KBM-7 (cell line): Measurements from ENCODE around the gene SKI.

ENCODE experiments used
- DNase-seq: peaks from one replicate; pipeline ENCODE4 v3.0.0-alpha.2; 2015
- in situ Hi-C: fragments of 300-500 bp; cut with MboI; formaldehyde crosslinking; loops from 2 replicates; pipeline ENCODE4 v1.14.3; 2020; ENCODE audit warnings: low sequenced_read_pairs, low pct_unique_long_range_greater_than_20kb, mixed read lengths

SKI gene

DNA sequence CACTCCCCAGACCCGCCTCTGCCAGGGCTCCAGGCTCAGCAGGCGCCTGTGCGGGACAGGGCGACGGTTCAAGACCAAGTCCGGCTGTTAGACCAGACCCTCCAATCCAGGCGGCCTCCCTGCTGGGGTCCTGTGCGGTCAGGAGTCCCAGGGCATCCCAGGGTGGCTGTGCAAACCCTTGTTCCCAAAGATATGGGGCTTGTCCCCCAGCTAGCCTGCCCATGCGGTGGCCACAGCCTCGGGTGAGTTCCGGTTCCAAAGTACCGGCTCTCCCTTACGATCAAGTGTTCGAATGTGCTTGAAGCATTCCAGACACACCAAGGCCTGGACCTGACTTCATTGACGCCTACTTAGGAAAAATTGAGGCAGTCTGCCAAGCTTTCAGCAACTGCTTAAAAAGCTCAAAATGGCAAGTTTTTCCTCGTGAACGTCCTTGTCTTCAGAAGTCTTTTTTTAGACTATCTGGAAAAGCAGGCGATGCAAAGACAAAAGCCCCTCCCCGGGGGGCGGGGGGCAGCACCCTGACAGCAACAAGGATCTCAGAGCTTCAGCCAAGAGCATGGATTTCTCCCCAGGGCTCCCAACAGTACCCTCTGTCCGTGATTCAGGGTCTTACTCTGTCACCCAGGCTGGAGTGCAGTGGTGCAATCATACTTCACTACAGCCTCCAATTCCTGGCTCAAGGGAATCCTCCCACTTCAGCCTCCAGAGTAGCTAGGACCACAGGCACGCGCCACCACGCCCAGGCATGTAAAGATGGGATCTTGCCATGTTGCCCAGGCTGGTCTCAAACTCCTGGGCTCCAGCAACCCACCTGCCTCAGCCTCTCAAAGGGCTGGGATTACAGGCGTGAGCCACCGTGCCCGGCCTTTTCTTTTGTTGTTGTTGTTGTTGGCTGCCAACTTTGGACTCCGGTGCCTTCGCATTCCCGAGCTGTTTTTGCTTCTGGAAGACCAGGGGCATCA, 35.8 kb upstream of the SKI start:
- DNase-seq: no peak
- in situ Hi-C loops: loop anchor here (10.0 to 25.0 kb wide), 2 partner anchors 182 to 595 kb away; no protein-coding TSS in a partner anchor

DNA sequence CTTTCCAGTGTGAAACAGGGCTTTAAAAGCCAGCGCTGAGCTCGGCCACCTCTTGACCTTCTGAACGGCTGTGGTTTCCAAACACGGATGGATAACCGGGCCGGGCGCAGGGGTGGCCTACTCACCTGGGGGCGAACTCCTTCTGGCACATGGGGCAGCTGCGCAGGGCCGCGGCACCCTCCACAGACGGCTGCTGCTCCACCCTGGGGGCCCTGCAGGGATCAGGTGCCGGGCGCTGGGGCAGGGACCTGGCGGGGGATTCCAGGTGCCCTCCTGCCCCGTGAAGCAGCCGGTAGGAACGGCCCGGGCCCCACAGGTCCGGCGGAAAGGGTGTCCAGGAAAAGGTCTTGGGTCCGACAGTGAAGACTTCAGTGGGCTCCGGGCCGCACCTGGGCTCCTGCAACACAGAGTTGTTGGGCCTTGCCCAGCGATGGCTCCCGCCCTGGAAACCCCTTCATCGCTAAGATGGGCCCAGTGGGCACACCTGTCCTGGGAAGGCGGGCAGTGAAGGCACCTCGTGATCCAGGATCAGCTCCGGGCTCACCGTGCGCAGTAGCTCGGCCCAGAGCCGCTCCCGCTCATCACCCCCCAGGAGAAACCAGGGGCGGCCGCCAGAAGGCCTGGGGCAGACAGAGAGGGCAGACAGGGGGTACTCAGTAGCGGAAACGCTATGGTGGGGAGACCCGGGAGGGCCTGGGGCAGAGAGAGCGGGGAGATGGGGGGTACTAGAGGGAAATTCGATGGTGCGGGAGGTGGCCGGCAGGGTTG, 34.4 kb upstream of the SKI start:
- in situ Hi-C loops: loop anchor here (10.0 to 25.0 kb wide), 2 partner anchors 181 to 594 kb away; no protein-coding TSS in a partner anchor

DNA sequence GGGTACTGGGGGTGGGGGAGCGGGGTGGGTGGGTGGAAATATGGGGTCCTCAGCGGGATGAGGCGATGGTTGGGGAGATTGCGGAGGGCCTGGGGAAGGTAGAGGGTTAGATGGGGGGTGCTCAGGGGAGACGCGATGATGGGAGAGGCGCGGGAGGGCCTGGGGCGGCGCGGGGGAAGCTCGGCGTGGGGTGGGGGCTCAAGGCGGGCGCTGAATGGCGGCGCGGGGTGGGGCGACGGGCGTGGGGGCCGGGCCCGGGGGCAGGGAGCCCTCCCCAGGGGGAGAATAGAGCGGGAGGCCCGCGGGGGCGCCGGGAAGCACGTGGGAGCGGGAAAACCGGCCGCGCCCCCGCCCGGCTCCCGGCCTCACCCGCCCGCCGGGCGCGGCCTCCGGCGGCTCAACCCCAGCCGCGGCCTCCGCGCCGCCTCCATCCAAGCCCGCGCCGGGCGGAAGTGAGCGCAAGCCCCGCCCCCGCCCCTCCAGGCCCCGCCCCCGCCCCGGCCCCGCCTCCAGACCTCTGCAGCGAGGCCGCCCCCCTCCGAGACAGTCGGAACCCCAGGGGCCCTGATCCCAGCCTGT, 33.7 kb upstream of the SKI start, which contains the start of gene FAAP20:
TSS of gene FAAP20 (minus strand) at position 454 of the 579 bp plus-strand sequence. CDS start at position 431, 23 bp downstream.
- in situ Hi-C loops: loop anchor here (10.0 to 25.0 kb wide), 2 partner anchors 180 to 593 kb away; no protein-coding TSS in a partner anchor
- no peak for DNase-seq

More for the DNA sequence above, 34.4 kb upstream of the SKI start:
- DNase-seq: no peak

DNA sequence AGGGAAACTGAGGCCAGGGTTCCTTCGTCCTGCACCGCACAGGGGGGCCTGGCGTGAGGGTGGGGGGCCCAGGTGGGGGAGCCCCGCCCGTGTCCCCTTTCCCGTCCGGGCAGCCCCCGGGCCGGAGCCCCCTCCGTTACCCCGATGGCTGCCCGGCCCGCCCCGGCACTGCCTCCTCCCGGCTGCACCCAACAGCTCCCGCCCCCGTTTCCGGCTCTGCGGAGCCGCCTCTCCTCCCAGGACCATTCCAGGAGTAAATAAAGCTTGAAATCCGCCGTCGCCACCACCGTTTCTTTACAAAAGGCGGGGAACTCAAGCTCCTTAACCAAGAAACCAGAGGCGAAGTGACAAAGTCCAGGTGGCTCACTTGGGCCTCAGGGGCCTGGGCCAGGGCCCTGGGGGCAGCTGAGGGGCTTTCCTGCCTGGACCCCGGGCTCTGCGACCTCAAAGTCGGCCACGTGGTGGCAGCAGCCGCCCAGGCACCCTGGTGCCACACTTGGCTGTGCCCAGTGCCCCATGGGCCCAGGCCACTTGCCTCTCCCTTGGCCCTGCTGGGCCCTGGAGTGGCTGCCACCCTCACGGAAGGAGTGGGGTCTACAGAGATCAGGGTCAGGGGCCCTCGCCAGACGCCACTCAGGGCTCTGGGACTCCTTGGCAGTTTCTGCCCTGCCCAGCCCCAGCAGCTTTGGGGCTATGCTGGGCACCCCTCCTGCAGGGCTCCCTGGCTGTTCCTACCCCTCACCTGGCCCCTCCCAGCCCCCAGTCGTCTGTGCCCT, 33.0 kb upstream of the SKI start:
- in situ Hi-C loops: loop anchor here (10.0 to 25.0 kb wide), 2 partner anchors 180 to 592 kb away; no protein-coding TSS in a partner anchor
- peak; percentile 89 for DNase-seq

DNA sequence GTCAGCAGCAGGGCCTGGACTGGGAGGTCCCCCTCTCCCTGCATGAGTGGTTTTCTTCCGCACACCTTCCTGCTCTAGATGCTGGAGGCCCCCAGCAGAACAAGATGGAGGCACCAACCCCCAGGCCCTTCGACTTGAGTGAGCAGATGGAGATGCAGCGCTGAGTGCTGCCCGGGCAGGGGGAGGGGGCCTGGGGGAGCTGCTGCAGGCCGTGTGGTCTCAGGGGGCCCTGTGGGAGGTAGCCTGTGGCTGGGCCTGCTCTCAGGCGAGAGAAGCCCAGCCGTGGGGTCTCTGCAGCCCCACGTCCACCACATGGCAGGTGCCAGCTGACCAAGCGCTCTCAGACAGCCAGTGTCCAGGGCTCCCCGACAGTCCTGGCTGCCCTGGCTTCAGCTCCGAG, 32.3 kb upstream of the SKI start:
- in situ Hi-C loops: loop anchor here (10.0 to 25.0 kb wide), 2 partner anchors 179 to 592 kb away; no protein-coding TSS in a partner anchor
- no peak for DNase-seq

DNA sequence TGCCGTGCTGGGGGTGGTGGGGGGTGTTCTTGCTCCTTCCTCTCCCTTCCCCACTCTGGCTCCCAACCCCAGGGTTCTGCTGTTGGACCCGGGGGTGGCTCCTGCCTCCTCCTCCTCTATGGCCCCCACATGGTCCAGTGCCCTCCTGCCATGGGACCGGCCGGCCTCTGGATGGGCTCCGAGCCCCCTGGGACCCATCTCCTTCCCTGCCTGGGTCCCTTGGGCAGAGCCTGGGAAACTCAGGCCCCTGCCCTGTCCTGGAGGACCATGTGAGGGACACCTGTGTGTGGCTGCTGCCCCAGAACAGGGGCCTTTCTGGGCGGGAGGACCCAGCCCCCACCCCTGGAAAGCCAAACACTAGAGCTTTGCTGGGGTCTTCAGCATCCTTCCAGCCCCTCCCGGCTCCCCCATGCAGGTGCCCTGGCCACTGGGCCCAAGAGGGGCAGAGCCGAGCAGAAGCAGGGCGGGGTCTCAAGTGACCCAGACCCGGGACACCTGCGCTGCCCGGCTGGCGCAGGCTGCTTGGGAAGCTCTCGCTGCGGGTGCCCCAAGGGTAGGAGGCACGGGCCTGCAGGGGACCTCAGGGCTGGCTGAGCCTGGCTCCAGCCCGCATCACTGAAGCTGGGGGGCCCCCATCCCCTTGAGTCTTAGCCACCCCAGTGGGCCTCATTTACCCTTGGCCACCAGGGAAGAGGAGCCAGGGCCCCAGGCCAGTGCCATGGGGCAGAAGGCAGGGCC, 31.0 kb upstream of the SKI start:
- in situ Hi-C loops: loop anchor here (10.0 to 25.0 kb wide), 2 partner anchors 178 to 590 kb away; no protein-coding TSS in a partner anchor
- DNase-seq: no peak

DNA sequence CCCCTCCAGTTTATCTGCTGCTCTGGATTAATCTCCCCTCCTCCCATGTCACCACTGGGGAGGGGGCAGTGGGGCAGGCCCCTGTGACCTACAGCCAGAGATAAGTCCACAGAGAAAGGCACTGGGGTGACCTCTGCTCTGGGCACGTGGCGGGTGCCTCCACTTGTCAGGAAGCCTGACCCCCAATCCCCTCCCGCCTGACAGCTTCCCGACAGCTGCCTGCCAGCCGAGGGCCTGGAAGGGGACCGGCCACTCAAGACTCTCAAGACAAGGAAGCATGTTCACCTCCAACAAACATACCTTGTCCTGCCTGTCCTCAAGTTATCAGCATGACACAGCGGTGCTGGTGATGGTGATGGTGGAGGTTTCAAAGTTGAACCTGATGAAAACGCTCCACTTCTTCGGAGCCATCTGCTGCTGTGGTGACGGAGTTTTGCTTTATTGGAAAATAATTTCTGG, 30.4 kb upstream of the SKI start:
- no peak for DNase-seq
- in situ Hi-C loops: loop anchor here (10.0 to 25.0 kb wide), 2 partner anchors 177 to 590 kb away; no protein-coding TSS in a partner anchor

DNA sequence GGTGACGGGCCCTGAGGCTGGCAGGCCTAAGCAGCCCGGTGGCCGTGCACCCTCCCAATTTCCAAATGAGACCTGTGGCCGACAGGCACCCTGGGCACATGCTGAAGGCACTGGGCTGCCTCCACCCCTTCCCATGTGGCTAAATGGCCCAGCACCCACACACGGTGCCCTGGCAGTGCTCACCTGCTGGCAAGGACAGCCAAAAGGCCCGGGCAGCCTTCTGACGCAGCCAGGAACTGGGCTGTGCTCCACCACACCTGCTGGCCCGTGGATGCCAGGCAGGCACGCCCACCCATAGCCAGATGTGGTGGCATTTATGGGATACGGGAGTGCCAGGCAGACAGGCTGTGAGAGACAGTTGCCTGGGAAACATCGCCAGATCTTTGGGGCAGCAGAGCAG, 29.5 kb upstream of the SKI start:
- DNase-seq: no peak
- in situ Hi-C loops: loop anchor here (10.0 to 25.0 kb wide), 2 partner anchors 176 to 589 kb away; no protein-coding TSS in a partner anchor

DNA sequence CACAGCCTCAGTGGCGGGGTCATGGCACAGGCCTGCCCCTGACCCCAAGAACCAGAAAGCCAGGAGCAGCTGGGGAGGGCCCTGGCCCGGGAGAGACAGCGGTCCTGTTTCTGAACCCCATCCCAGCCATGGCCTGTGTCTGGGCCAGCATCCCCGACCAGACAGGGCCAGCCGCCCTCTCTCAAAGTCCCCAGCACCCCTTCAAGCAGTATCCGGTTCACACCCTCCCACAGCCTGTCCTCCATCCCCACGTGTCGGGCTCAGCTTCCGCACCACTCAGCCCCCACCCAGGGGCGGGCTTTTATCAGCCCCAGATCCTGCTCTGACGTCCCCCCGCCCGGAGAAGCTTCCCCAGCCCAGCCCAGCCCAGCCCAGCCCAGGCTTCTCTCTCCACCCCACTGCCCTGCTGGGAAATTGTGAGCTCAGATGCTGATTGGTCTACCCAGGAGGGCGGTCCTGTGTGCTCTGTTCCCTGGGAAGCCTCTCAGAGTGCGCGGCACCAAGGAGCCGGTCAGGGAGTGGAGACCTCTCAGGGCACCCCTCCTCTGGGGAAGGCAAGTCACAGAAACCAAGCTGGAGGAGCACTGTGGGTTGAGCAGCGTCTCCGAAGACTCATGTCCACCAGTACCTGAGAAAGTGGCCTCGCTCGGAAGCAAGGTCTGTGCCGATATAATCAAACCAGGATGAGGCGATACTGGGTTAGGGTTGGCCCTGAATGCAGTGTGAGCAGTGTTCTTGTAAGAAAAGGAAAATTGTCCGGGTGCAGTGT, 28.9 kb upstream of the SKI start:
- DNase-seq: no peak
- in situ Hi-C loops: loop anchor here (10.0 to 25.0 kb wide), 2 partner anchors 176 to 588 kb away; no protein-coding TSS in a partner anchor

DNA sequence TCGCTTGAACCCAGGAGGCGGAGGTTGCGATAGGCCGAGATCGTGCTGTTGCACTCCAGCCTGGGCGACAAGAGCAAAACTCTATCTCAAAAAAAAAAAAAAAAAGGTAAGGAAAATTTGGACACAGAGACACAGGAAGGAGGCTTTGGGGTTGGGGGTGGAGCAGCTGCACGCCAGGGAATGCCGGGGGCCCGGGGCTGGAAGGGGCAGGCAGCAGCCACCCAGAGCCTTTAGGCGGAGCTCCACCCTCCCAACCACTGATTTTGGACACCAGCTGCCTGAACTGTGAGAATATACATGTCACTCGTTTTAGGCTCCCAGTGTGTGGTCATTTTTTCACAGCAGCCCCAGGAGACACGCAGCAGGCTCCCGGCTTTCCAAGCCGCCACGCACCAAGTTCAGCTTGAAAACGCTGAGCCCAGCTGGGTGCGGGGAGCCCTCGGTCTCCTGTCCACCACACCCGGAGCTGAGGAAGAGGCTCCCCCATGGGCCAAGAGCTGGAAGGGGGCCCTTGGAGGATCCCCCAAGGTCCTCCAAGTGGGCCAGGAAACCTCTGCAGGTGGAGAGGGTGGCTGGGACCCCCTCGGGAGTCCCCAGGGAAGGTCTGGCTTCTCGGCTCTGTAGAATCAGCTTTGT, 27.7 kb upstream of the SKI start:
- in situ Hi-C loops: no loop called here
- no peak for DNase-seq

DNA sequence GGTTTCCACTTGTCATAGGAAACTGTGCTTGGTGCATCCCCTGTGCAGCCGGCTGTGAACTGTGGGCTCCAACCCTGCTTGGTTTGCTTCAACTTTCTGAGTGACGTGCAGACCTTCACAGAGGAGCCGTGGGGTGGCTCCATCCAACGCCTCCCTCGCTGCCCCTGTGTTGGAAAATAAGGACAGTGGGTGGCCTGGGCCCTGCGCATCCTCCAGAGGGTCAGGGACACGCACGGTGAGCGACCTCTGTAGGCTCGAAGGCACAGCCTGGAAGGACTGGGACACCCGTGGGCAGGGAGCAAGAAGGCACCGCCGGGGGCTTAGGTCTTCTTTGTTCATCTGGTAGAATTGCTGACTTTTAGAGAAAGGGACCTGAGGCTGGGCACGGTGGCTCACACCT, 27.1 kb upstream of the SKI start:
- in situ Hi-C loops: no loop called here
- DNase-seq: no peak

DNA sequence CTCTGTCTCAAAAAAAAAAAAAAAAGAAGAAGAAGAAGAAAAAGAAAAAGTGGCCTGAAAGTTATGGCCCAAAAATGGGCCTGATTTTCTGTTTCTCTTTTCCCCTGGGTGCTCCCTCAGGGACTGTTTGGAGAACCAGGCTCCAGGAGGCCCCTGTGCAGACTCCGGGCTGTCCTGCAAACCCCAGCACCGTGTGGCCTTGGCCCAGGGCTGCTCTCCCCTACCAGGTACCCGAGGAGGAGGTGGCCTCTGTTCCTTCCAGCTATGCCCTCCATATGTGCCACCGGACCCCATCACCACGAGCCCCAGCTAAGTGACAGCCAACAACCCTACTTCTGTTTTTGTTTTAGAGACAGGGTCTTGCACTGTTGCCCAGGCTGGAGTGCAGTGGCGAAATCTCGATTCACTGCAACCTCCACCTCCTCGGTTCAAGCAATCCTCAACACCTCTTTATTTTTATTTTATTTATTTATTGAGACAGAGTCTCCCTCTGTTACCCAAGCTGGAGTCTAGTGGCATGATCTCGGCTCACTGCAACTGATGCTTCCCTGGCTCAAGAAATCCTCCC, 26.0 kb upstream of the SKI start:
- in situ Hi-C loops: no loop called here
- DNase-seq: no peak

DNA sequence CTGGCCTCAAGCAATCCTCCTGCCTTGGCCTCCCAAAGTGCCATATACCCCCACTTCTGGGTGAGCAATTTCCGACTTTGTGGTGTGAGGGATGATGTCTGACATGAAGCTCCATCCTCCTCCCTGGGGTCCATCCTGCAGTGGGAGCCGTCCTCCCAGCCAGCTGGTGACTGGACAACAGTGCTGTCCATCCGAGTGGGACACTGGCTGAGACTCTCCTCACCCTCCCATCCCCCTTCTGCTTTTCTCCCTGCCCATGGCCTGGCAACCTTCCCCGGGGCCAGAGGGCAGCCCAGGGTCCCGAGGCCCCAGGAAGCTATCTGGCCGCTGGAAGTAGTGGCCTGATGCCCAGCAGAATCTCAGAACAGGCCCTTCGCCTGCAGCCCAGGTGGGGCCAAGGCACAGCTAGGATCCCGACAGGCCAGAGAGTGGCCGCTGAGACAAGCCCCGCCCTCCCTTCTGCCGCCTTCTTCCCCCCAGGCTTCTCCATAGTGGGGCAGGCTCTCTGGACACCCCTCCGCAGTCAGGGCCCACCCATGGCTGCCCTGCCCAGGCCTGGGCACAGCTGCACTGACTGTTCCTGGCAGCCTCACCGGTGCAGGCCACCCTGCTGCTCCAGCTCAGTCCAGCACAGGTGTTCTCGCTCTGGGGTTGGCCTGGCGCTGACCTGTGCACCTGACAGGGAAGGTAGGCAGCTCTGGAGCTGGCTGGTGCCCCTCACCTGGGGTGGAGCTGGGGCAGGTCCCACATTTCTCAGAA, 25.1 kb upstream of the SKI start:
- in situ Hi-C loops: no loop called here

DNA sequence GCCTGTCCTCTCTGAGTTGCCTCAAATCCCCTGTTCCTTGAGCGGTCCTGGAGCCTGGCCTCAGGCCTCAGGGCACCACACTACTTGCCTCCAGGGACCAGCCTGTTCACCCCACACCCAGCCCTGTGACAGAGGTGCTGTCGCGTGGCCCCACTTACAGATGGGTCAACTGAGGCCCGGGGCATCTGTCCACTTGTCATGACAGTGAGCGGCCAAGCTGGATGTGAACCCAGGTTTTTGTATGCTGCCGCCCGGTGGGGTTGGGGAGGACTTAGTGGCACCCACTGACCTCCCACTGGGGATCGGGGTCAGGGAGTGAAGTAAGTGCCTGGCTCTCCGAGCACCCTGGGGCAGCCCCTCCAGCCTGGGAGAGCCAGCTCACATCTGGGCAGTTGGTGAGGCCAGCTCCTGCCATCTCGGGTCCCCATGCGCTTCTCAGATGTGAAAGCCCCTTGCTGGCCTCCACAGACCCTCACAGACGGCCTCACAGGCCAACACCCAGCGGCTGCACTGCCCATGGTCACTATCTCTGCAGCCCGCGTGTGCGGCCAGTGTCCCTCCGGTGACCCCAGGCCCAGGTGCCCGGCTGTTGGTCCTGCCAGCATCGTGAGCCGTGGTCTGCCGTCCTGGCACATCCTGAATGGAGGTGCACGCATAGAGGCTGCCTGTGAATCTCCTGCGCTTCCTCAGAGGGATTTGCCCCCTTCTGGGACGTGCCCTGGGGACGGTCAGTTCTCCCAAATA, 24.3 kb upstream of the SKI start:
- in situ Hi-C loops: no loop called here
- no peak for DNase-seq

More for the DNA sequence above, 25.1 kb upstream of the SKI start:
- no peak for DNase-seq
